ENCODE results near the gene FAM228A.

DNA sequence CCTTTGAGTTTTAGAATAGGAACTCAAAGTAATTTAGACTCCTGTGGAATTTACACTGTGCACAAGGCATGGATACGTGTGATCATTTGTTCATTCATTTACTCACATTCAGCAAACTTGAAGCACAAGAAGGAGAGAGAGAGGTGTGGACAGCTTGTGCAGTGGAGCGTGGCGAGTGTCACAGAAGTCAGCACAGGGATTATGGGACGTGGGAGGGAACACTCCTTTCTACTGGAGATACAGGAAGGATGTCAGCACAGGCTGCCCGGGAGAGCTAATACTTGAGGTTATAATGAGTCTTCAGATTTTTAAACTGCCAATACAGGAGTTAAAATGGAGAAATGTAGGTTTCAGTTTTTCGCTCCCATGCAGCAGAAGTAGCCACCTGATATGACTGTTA lies 7.0 kb downstream of the FAM228A start:
- no peak for TF ChIP-seq EZH2 (IDR thresholded peaks at IDR 0.05; ENCODE audit: insufficient read depth, poor library complexity, severe bottlenecking)
- no peak for TF ChIP-seq EZH2phosphoT487 (IDR thresholded peaks at IDR 0.05; ENCODE audit: insufficient read depth, low read depth)
